Mesendoderm (in vitro differentiated cells): Measurements from ENCODE around the gene RAB11FIP4.

Experiments
- DNase-seq: peaks from one replicate; pipeline ENCODE4 v3.0.0; 2013
- H2AK5ac ChIP-seq: 2 replicates; pipeline ENCODE4 v1.6.1; 2013; ENCODE audit warnings: low read length, inconsistent platforms
- H2BK120ac ChIP-seq: 2 replicates; pipeline ENCODE4 v1.6.1; 2013; ENCODE audit warnings: low read depth, mild to moderate bottlenecking, low read length, moderate library complexity, mixed read lengths
- H2BK15ac ChIP-seq: replicated peaks from 2 replicates; pipeline ENCODE4 v1.6.1; 2013; ENCODE audit warnings: low read depth, mild to moderate bottlenecking, moderate library complexity
- H2BK5ac ChIP-seq: 2 replicates; pipeline ENCODE4 v1.6.1; 2013; ENCODE audit warnings: low read length, inconsistent platforms
- H3K18ac ChIP-seq: 2 replicates; pipeline ENCODE4 v1.6.1; 2013; ENCODE audit warnings: mild to moderate bottlenecking, low read length, mixed read lengths
- H3K23ac ChIP-seq: one replicate; pipeline ENCODE4 v1.6.1; 2013; ENCODE audit warnings: low read length
- H3K27ac ChIP-seq: 2 replicates; pipeline ENCODE4 v1.5.1; 2013; ENCODE audit warnings: low read depth, mild to moderate bottlenecking, inconsistent platforms, low read length, moderate library complexity
- H3K27me3 ChIP-seq: 2 replicates; pipeline ENCODE4 v1.6.1; 2013; ENCODE audit warnings: low read length, control low read depth, mild to moderate bottlenecking, inconsistent platforms; ENCODE audit not compliant: insufficient read depth, poor library complexity
- H3K36me3 ChIP-seq: 2 replicates; pipeline ENCODE4 v1.6.1; 2013; ENCODE audit warnings: low read length, inconsistent platforms; ENCODE audit not compliant: control insufficient read depth, insufficient read depth
- H3K4ac ChIP-seq: one replicate; pipeline ENCODE4 v1.6.1; 2013; ENCODE audit warnings: low read depth, mild to moderate bottlenecking, low read length, moderate library complexity
- H3K4me1 ChIP-seq: 2 replicates; pipeline ENCODE4 v1.6.1; 2013; ENCODE audit warnings: low read depth, low read length, inconsistent platforms; ENCODE audit not compliant: control insufficient read depth
- H3K4me2 ChIP-seq: 2 replicates; pipeline ENCODE4 v1.6.1; 2013; ENCODE audit warnings: low read length
- H3K4me3 ChIP-seq: 2 replicates; pipeline ENCODE4 v1.5.1; 2013; ENCODE audit warnings: mild to moderate bottlenecking, low read length
- H3K56ac ChIP-seq: one replicate; pipeline ENCODE4 v1.6.1; 2013; ENCODE audit warnings: low read length
- H3K79me1 ChIP-seq: 2 replicates; pipeline ENCODE4 v1.6.1; 2013; ENCODE audit warnings: low read length, inconsistent platforms
- H3K79me2 ChIP-seq: 2 replicates; pipeline ENCODE4 v1.6.1; 2013; ENCODE audit warnings: mild to moderate bottlenecking, low read length; ENCODE audit not compliant: control insufficient read depth, insufficient read depth
- H3K9ac ChIP-seq: 2 replicates; pipeline ENCODE4 v1.6.1; 2013; ENCODE audit warnings: low read length, inconsistent platforms
- H4K5ac ChIP-seq: one replicate; pipeline ENCODE4 v1.6.1; 2013; ENCODE audit warnings: low read length
- H4K8ac ChIP-seq: one replicate; pipeline ENCODE4 v1.6.1; 2013; ENCODE audit warnings: low read depth, mild to moderate bottlenecking, control low read depth, low read length, moderate library complexity
- WGBS: extraction: QIAGEN DNeasy Blood & Tissue Kit; methylation state at CpG from one replicate; pipeline ENCODE4 v1.1.7; 2013; ENCODE audit warnings: low lambda C conversion rate, missing lambda C conversion rate; ENCODE audit not compliant: insufficient coverage; ENCODE audit errors: extremely low coverage; 5-methylcytosine and 5-hydroxymethylcytosine counted together

The RAB11FIP4 gene

DNA sequence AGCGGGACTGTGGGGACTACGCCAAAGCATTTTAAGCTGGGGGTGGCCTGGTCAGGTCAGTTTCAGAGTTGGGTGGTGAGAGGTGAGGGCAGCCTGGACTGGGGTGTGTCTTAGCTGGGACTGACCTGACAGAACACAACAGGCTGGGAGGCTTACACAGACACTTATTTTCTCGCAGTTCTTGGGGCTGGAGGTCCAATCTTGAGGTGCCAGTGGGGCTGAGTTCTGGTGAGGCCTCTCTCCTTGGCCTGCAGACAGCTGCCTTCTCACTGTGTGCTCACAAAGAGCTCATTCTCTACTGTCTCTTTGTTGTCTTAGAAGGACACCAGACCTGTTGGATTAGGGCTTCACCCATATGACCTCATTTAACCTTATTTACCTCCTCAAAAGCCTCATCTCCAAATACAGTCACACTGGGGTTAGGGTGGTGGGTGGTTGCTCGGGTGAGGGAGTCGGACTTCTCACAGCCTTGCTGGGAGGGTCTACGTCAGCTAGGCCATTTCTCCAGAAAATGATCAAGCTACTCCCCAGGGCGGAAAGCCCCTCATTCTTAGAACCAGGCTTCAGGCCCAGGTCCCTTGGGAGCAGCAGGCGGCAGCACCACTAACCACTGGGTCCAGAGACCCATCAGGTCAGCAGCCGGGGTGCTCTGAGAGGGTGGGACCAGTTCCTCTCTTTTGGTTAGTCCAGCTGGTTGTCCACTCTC, 149.3 kb downstream of the RAB11FIP4 start:
- H3K56ac ChIP-seq, result no peak overlapping the region
- no peak overlapping the region for H2BK5ac ChIP-seq
- no peak overlapping the region for H3K4ac ChIP-seq
- no peaks in the 10 kb centered on the region for H3K79me2 ChIP-seq
- H3K4me1 ChIP-seq, result no peaks in the 10 kb centered on the region
- no peak overlapping the region for H3K18ac ChIP-seq
- H3K4me2 ChIP-seq, result no peak overlapping the region
- H3K27me3 ChIP-seq, result no peaks in the 10 kb centered on the region
- H3K27ac ChIP-seq, result no peak overlapping the region
- no peak overlapping the region for H4K5ac ChIP-seq
- no peak for DNase-seq
- no CpG with 5 or more reads among the region's 9 CpGs for WGBS
- H3K4me3 ChIP-seq, result no peak overlapping the region
- H2BK15ac ChIP-seq, result no peak overlapping the region
- H3K9ac ChIP-seq, result no peak overlapping the region
- no peak overlapping the region for H2BK120ac ChIP-seq
- H4K8ac ChIP-seq, result no peak overlapping the region
- H3K79me1 ChIP-seq, result no peaks in the 10 kb centered on the region
- no peak overlapping the region for H2AK5ac ChIP-seq
- H3K36me3 ChIP-seq, result no peaks in the 10 kb centered on the region
- H3K23ac ChIP-seq, result no peak overlapping the region

DNA sequence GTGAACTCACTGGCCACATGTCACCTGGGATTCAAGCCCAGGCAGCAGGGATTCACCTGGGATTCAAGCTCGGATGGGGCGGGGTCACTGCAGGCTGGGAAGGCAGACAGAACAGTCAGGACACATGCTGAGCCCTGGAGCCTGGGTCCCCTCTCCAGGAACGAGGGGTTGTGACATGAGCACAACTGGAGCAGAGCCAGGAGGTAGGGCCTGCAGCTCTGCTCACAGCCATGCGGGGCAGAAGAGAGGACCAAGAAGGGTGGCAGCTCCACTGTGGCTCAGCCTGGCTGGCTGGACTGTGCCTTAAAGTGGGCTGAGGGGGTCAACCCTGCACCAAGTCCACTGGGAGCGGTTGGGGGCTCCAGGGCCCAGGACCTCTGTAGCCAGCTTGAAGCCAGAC, 150.1 kb downstream of the RAB11FIP4 start:
- no peak overlapping the region for H2BK5ac ChIP-seq
- no peaks in the 10 kb centered on the region for H3K79me1 ChIP-seq
- H3K56ac ChIP-seq, result no peak overlapping the region
- no peak overlapping the region for H3K18ac ChIP-seq
- no peak overlapping the region for H2AK5ac ChIP-seq
- H4K8ac ChIP-seq, result no peak overlapping the region
- H3K27ac ChIP-seq, result no peak overlapping the region
- peak; percentile 35 for DNase-seq
- H3K79me2 ChIP-seq, result no peaks in the 10 kb centered on the region
- H3K4me2 ChIP-seq, result no peak overlapping the region
- H3K9ac ChIP-seq, result no peak overlapping the region
- H3K36me3 ChIP-seq, result no peaks in the 10 kb centered on the region
- H3K4me3 ChIP-seq, result no peak overlapping the region
- no peak overlapping the region for H2BK15ac ChIP-seq
- no peak overlapping the region for H3K23ac ChIP-seq
- no peaks in the 10 kb centered on the region for H3K4me1 ChIP-seq
- H4K5ac ChIP-seq, result no peak overlapping the region
- no CpG with 5 or more reads among the region's 5 CpGs for WGBS
- no peaks in the 10 kb centered on the region for H3K27me3 ChIP-seq
- H2BK120ac ChIP-seq, result no peak overlapping the region
- H3K4ac ChIP-seq, result no peak overlapping the region

- Histone ChIP-seq H2BK15ac (no peak overlapping the region), H3K36me3 (no peaks in the 10 kb centered on the region), H3K4me1 (no peaks in the 10 kb centered on the region), H3K9ac (no peak overlapping the region), H3K27me3 (no peaks in the 10 kb centered on the region), H3K79me2 (no peaks in the 10 kb centered on the region), H3K4me2 (no peak overlapping the region), H3K56ac (no peak overlapping the region), H4K8ac (no peak overlapping the region), H2AK5ac (no peak overlapping the region), H3K79me1 (no peaks in the 10 kb centered on the region), H3K4ac (no peak overlapping the region), H2BK5ac (no peak overlapping the region), H3K27ac (no peak overlapping the region), H3K23ac (no peak overlapping the region), H4K5ac (no peak overlapping the region), H2BK120ac (no peak overlapping the region), H3K18ac (no peak overlapping the region), H3K4me3 (no peak overlapping the region)
- WGBS, result no CpG with 5 or more reads among the region's 3 CpGs
- DNase-seq, result no peak
Measured at GRCh38 chr17:31544186-31544585, 152.7 kb downstream of the RAB11FIP4 start.

DNA sequence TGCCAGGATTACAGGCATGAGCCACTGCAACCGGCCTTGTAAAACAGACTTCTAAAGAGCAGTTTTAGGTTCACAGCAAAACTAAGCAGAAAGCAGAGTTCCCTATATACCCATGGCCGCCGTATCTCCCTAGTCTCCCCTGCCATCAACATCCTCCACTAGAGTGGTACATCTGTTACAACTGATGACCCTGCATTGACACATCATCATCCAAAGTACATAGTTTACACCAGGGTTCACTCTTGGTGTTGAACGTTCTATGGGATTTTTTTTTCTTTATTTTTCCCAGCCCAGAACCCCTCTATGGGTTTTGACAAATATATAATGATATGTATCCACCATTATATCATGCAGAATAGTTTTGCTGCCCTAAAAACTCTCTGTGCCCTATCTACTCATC, 155.2 kb downstream of the RAB11FIP4 start:
- no peak for DNase-seq
- no peaks in the 10 kb centered on the region for H3K79me2 ChIP-seq
- no peak overlapping the region for H4K8ac ChIP-seq
- no peaks in the 10 kb centered on the region for H3K4me1 ChIP-seq
- no peaks in the 10 kb centered on the region for H3K79me1 ChIP-seq
- no peak overlapping the region for H4K5ac ChIP-seq
- H3K4me3 ChIP-seq, result no peak overlapping the region
- no peak overlapping the region for H3K4ac ChIP-seq
- WGBS, result no CpG with 5 or more reads among the region's 4 CpGs
- H2BK15ac ChIP-seq, result no peak overlapping the region
- H3K27ac ChIP-seq, result no peak overlapping the region
- H3K56ac ChIP-seq, result no peak overlapping the region
- H3K4me2 ChIP-seq, result no peak overlapping the region
- H3K9ac ChIP-seq, result no peak overlapping the region
- H3K36me3 ChIP-seq, result no peaks in the 10 kb centered on the region
- H3K18ac ChIP-seq, result no peak overlapping the region
- no peak overlapping the region for H2BK5ac ChIP-seq
- H2AK5ac ChIP-seq, result no peak overlapping the region
- H3K23ac ChIP-seq, result no peak overlapping the region
- H2BK120ac ChIP-seq, result no peak overlapping the region
- no peaks in the 10 kb centered on the region for H3K27me3 ChIP-seq

- Histone ChIP-seq H2BK15ac (no peak overlapping the region), H3K4ac (peak overlapping the region; percentile 46), H3K79me1 (no peaks in the 10 kb centered on the region), H3K27ac (no peak overlapping the region), H3K18ac (no peak overlapping the region), H2BK5ac (no peak overlapping the region), H3K79me2 (no peaks in the 10 kb centered on the region), H3K9ac (peak overlapping the region; percentile 93), H2BK120ac (no peak overlapping the region), H3K56ac (peak overlapping the region; percentile 99), H2AK5ac (no peak overlapping the region), H3K4me2 (peak overlapping the region; percentile 89), H4K5ac (no peak overlapping the region), H3K4me1 (no peaks in the 10 kb centered on the region), H3K23ac (no peak overlapping the region), H3K4me3 (peak overlapping the region; percentile 87), H4K8ac (no peak overlapping the region), H3K27me3 (no peaks in the 10 kb centered on the region), H3K36me3 (no peaks in the 10 kb centered on the region)
- WGBS, result no CpG with 5 or more reads among the region's 5 CpGs
- no peak for DNase-seq
Measured at GRCh38 chr17:31548709-31549108, 157.2 kb downstream of the RAB11FIP4 start.

DNA sequence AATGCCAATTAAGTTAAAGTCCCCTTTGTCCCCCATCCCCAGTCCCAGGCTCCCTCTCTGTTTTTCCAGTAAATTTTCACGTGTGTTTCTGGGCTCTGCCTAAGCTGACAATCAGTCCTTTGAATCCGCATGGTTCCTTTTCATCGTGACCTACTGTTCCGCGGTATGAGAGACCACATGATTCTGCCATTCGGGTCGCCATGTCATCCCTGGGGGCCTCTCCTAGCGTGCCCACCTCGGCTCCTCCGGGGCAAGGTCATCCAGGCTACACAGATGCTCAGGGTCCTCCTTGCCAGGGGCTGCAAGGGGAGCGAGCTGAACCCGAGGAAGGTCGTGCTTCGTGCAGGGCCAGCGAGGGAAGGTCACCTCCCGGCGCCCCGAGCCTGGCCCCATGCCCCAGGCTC, 157.6 kb downstream of the RAB11FIP4 start:
- Histone ChIP-seq H3K4ac (peak overlapping the region; percentile 46), H3K9ac (peak overlapping the region; percentile 93), H4K8ac (no peak overlapping the region), H3K23ac (peak overlapping the region; percentile 90), H3K4me3 (peak overlapping the region; percentile 87), H2AK5ac (no peak overlapping the region), H2BK5ac (no peak overlapping the region), H3K79me1 (no peaks in the 10 kb centered on the region), H3K18ac (peak overlapping the region; percentile 63), H3K79me2 (no peaks in the 10 kb centered on the region), H3K27ac (no peak overlapping the region), H3K56ac (peak overlapping the region; percentile 99), H3K27me3 (no peaks in the 10 kb centered on the region), H2BK120ac (no peak overlapping the region), H3K4me1 (no peaks in the 10 kb centered on the region), H2BK15ac (no peak overlapping the region), H3K4me2 (peak overlapping the region; percentile 89), H3K36me3 (no peaks in the 10 kb centered on the region), H4K5ac (no peak overlapping the region)
- peak; percentile 54 for DNase-seq
- WGBS, result no CpG with 5 or more reads among the region's 18 CpGs
